Stimulated activated naive CD4-positive, alpha-beta T cell treated with Interleukin-2 at 50 U/mL for 16 hours (primary cell): Measurements from ENCODE around the gene RCSD1.
"Not testable (repeated sequence)": the region's sequence is repeated elsewhere in the genome, so short reads cannot be mapped to it uniquely, and the experiment has no call there.

Experiments
- DNase-seq: peaks from one replicate; lab custom pipeline; 2025; lab: John Stamatoyannopoulos, UW

The RCSD1 gene

GRCh38 chr1:167742392-167743057, 112.5 kb downstream of the RCSD1 start:
- not testable (repeated sequence) for DNase-seq

GRCh38 chr1:167744901-167745300, 114.9 kb downstream of the RCSD1 start:
- no peak for DNase-seq

- DNase-seq, result no peak
These were observed 116.1 kb downstream of the RCSD1 start for GRCh38 chr1:167746013-167746672.

GRCh38 chr1:167746988-167747655, 117.1 kb downstream of the RCSD1 start:
- DNase-seq, result no peak

GRCh38 chr1:167747988-167748387, 118.0 kb downstream of the RCSD1 start:
- DNase-seq, result no peak

DNA sequence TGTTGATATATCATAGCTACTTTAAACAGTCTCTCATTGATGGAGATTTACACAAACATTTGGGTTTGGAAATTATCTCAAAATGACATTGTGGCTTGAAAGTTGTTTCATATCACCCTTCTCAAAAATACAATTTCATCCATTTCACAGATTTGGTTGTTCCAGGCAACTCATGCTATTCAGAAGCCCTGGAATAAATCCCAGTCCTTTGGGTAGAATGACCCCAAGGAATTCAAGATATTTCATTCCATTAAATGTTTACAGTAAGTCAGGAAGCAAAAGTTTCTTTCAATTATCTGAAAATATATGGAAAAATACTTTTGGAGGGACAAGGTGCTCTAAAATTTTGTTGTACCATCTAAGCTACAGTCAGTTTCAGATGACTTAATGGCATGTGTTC, 118.9 kb downstream of the RCSD1 start:
- no peak for DNase-seq

- DNase-seq, result no peak
These were observed 119.7 kb downstream of the RCSD1 start for GRCh38 chr1:167749741-167750140.

DNA sequence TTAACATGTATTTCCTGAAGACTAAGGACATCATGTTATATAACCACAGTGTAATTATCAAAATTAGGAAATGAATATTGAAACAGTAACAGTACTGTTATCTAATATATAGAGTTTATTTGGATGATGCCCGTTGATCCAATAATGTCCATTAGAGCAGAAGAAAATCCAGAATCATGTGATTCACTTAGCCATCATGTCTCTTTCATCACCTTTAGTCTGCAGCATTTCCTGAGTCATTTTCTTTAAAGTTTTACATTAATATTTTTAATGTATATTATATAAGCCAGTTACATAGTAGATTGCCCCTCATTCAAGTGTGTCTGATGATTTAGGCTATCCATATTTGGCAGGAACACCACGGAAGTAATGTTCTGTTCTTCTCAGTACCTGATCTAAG, 120.6 kb downstream of the RCSD1 start:
- no peak for DNase-seq

DNA sequence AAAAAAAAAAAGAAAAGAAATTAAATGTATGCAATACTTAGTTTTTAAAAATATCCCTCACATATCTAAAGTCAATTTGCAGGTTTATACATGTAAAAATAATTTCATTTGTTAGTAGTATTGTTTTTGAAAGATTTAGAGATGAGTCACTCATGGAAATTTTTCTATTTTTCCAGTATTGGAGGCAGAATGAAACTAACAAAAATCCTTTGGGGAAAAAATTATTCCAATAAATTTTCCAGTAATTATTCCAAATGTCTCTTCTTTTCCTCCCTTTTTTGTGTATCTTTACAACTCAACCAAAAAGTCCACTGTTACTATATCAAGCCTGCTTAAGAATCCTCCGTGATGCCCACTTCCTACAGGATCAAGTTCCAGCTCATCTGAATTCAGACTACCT, 121.6 kb downstream of the RCSD1 start:
- DNase-seq, result no peak

DNA sequence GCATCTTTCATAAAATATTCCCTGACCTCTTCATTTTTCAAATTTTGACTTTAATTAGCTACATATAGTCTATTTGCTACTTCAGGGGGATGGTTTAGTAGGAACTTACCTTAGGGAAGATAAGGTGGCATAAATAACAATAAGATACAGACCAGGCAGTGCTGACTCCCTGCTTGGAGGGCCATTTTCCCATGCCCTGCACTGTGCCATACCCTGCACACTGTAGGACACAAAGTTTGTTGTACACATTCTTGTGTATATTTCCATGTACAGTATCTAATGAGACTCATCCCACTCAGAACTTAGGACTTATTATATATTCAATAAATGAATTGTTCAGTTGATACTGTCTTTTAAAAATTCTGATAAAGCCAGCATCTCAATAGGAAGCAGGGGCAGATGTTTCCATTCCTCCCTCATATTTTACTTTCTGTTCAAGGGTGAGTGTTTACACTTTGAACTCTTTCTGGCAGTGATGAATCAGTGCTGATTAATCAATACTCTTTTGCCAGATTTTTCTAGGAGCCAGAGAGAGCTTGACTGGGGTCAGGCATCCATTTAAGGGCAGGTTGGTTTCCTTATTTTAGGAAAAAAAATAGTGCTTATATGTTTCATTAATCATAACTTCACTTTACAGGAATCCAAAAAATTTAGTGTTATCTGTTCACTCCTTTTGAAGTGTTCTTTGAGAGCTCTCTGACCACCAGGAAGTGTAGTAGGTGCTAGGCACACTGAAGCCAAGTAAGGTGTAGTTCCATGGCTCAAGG, 122.4 kb downstream of the RCSD1 start:
- DNase-seq, result no peak

- no peak for DNase-seq
These were observed 125.6 kb downstream of the RCSD1 start for GRCh38 chr1:167755654-167756053.
